GM18867 (cell line): Measurements from ENCODE around the gene SLC1A6.
"Not testable (repeated sequence)": the region's sequence is repeated elsewhere in the genome, so short reads cannot be mapped to it uniquely, and the experiment has no call there.

Experiments used
- ATAC-seq: cut with Tn5 transposase; IDR thresholded peaks from one replicate; pipeline ENCODE4 v1.9.1; 2021; ENCODE audit warnings: mild to moderate bottlenecking, moderate library complexity; ENCODE audit not compliant: unreplicated experiment

The SLC1A6 gene

DNA sequence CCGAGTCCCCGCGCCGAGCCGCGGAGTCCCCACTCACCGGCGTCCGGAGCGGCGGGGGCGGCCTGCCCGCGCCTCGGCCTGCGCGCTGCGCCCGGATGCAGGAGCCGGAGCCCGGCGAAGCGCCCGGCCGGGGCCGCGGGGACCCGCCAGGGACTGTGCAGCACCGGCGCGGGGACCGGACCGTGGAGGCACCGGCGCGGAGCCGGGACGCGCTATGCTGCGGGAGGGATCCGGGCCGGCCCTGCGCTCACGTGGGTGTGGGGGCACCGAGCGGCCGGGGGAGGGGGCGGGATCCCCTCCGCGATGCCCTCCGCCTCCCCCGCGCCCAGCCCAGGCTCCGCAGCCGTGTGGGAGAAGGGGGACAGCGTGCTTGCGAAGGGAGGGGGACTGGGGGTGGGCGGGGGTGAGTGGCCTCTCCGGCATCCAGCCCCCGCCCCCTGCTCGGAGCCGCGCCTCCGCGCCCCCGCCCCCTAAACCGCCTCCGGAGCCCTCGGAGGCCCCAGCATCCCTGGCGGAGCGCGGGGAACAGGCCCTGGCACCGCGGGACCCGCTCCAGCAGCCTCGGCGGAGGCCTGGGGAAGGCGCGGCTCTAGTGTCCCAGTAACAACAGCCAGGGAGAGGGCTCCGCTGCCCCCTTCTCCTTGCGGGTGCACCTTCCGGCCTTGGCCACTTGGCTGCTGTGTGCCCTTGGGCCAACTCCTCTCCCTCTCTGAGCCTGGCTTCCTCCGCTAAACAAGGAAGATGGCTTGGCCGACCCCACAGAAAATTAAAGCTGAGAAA, at the start of gene SLC1A6:
TSS of gene SLC1A6 (minus strand) at position 389 of the 780 bp plus-strand sequence. CDS start 6,954 bp downstream, outside the sequence.
- ATAC-seq = no peak

- no peak for ATAC-seq
Measured at GRCh38 chr19:15028490-15028889, 48.8 kb upstream of the SLC1A6 start.

DNA sequence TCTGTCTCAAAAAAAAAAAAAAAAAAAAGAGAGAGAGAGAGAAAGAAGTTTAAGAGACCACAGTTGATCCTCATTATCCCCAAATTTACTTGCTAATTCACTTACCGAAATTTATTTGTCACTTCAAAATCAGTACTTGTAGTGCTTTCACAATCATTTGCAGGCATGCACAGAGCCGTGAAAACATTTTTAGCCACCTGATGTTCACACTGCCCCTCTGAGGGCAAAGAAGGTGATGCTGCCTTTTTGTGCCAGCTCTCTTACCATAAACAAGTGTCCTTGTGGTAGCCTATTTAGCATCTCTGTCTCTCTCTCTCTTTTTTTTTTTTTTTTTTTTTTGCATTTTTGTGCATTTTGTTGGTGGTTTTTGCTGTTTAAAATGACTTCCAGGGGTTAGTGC, 45.6 kb upstream of the SLC1A6 start:
- no peak for ATAC-seq

DNA sequence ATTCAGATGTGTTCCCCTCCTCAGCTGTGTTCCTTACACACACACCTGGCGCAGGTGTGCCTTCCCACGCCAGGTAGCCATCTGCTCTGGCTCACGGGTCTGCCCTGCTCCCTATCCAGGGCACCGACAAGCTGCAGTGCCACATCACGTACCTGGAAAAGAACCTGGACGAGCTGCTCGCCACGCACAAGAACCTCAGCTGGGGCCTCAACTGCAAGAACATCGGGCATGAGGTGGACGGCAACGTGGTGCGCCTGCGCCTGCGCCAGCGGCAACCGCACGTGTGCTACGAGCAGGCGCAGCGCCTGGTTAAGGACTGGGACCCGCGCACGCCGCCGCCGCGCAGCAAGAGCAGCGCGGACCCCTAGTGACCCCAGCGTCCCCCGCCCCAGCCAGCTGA, 43.1 kb upstream of the SLC1A6 start:
- ATAC-seq = no peak

- no peak for ATAC-seq
Measured at GRCh38 chr19:15021286-15022007, 41.8 kb upstream of the SLC1A6 start.

DNA sequence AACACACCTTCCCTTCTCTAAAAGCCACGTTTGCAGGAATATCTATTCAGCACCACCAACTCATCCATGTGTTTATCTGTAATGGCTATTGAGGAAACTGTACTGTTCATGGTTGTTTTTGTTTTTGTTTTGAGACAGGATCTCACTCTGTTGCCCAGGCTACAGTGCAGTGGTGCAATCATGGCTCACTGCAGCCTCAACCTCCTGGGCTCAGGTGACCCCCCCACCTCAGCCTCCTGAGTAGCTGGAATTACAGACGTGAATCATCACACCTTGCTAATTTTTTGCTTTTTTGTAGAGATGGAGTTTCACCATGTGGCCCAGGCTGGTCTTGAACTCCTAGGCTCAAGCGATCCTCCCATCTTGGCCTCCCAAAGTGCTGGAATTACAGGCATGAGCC, 39.2 kb upstream of the SLC1A6 start:
- not testable (repeated sequence) for ATAC-seq

DNA sequence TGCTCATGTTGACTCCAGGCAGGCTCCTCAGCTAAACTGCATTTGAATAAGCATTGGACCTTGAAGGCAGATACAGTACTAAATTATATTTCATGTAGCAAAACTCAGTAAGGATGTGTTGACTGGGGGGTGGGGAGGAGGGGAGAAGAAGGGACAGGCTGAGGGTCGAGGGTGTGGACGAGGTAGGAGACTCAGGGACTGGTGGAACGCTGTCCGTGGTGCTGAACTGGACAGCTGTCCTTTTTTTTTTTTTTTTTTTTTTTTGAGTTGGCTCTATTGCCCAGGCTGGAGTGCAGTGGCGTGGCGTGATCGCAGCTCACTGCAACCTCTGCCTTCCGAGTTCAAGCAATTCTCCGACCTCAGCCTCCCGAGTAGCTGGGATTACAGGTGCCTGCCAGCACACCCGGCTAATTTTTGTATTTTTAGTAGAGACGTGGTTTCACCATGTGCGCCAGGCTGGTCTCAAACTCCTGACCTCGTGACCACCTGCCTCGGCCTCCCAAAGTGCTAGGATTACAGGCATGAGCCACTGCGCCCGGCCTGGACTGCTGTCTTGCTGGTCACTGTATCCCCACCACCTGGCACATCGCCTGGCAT, 36.4 kb upstream of the SLC1A6 start:
- no peak for ATAC-seq

GRCh38 chr19:15014579-15014978, 34.9 kb upstream of the SLC1A6 start:
- no peak for ATAC-seq

- ATAC-seq = no peak
Measured at GRCh38 chr19:15010501-15011300, 31.0 kb upstream of the SLC1A6 start.

- no peak for ATAC-seq
Measured at GRCh38 chr19:15008308-15008707, 28.6 kb upstream of the SLC1A6 start.

DNA sequence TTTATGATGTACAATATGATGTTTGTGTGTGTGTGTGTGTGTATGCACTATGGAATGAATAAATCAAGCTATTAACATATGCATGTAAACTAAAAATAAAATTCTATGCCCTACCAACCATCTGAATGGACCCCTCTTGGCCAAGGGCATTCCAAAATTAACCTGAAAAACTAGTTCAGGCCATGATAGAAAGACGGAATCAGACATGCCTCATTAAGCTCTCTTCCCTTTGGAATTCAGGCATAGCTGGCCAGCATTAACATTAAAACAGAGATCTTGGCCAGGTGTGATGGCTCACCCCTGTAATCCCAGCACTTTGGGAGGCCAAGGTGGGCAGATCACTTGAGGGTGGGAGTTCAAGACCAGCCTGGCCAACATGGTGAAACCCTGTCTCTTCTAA, 18.3 kb upstream of the SLC1A6 start:
- ATAC-seq = no peak

- ATAC-seq = no peak
Measured at GRCh38 chr19:14992780-14993179, 13.1 kb upstream of the SLC1A6 start.

GRCh38 chr19:14985133-14985532, 5.5 kb upstream of the SLC1A6 start:
- ATAC-seq = no peak

GRCh38 chr19:14978161-14978776, 1.4 kb downstream of the SLC1A6 start:
- no peak for ATAC-seq

- ATAC-seq = no peak
Measured at GRCh38 chr19:14977128-14977527, 2.5 kb downstream of the SLC1A6 start.

DNA sequence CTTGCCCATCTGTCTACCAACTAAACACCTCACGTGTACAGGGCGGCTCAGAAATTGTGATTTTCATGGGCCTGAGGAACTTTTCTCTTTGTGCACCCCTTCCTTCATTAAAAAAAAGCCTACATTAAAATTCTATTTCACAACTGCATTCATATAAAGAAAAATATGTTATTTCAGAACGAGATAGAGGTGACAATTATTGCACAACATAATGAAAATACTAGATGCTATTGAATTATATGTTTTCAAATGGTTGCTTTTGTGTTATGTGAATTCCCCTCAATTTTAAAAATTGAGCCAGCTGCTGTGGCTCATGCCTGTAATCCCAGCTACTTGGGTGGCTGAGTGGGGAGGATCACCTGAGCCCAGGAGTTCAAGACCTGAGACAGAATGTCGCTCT, 5.2 kb downstream of the SLC1A6 start:
- no peak for ATAC-seq

DNA sequence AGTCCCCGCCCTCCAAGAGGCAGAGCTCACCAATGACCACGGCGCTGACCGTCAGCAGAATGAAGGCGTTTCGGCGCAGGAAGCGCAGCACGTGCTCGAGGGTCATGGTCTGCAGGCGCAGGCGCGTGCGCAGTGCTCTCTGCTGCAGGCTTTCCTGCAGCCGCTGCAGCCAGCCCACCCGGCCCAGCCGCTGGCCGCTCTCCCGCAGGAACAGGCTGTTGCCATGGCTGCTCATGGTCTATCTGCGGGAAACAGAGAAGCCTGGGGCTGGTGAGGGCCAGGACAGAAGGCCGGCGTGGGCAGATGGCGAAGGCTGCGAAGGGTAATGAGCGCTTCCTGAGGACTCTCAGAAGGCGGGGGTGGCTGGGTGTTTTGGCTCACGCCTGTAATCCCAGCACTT, 7.0 kb downstream of the SLC1A6 start:
- no peak for ATAC-seq

DNA sequence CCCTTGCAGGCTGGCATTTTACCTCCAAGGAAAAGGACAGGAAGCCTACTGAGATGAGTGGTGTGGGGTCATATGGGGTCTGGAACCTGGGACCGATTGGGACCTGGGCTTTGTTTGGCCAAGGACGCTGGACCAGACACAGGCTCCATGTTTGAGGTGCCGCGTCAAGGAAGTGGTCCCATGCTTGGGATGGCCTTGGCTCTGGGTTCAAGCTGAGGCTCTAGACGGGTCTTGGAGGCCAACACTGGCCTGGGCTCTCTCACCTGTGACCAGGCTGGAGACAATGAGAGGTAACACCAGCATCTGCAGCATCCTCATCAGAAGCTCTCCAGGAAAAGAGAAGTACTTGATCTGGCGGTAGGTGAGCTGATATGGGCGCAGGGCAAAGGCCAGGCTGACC, 8.2 kb downstream of the SLC1A6 start:
- ATAC-seq = no peak

- no peak for ATAC-seq
Measured at GRCh38 chr19:14968247-14968646, 11.4 kb downstream of the SLC1A6 start.

- ATAC-seq = no peak
Measured at GRCh38 chr19:14961956-14962685, 17.5 kb downstream of the SLC1A6 start.
